Fibroblast of mammary gland (primary cell): Measurements from ENCODE around the gene TSSK2.

ENCODE experiments used
- DNase-seq: peaks from one replicate; pipeline ENCODE4 v3.0.0-alpha.2; 2010; ENCODE audit warnings: low read depth
- H3K4me3 ChIP-seq: 2 replicates; pipeline ENCODE4 v1.5.1; 2011; ENCODE audit warnings: low read depth, mild to moderate bottlenecking, low read length, moderate library complexity; ENCODE audit not compliant: control insufficient read depth
- TF ChIP-seq, protein P1 (sequence below): conservative IDR thresholded peaks from 2 replicates; pipeline ENCODE4 v1.5.1; 2011; ENCODE audit warnings: low read depth, low read length, inconsistent platforms; ENCODE audit not compliant: control insufficient read depth, insufficient read depth

The TSSK2 gene

DNA sequence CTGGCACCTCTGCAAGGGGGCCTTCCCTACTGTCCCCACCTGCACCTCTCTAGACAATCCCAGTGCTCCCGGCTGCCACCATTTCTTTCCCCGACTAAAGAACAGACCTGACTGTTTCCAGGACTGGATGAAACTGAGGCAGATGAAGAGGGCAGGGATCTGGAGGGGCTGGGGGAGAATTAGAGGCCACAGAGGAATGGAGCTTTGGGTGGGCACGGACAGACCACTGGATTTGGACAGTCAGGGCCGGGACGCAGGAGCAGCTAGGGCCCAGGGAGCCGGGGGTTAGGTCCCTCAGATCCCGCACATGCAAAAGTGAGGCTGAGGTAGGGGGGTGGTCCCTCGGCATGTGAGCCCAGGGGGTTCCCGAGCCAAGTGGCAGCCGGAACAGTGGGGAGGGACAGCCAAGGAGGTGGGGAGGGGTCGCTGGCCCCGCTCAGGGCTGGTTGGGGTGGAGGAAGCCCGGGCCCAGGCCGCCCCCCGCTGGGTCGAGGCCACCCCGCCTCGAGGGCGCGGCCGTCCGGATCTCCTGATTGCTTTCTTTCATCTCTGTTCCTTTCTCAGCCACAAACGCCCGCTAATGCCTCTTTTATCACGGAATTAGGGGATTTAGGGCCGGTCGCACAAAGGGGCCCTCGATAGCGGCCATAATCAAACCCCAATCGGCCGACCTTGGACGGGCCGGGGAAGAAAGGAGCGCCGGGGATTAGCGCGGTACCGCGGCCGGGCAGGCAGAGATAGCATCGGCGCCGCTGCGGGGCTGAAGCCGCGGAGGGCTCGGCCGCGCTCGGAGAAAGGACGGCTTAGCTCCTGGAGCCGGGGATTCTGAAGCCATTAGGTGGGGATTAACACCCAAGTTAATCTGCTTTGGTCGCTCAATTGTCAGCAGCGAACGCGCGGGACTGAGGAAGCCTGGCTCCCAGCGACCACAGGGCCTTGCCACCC, 38.2 kb downstream of the TSSK2 start:
- TF ChIP-seq, protein P1, sequence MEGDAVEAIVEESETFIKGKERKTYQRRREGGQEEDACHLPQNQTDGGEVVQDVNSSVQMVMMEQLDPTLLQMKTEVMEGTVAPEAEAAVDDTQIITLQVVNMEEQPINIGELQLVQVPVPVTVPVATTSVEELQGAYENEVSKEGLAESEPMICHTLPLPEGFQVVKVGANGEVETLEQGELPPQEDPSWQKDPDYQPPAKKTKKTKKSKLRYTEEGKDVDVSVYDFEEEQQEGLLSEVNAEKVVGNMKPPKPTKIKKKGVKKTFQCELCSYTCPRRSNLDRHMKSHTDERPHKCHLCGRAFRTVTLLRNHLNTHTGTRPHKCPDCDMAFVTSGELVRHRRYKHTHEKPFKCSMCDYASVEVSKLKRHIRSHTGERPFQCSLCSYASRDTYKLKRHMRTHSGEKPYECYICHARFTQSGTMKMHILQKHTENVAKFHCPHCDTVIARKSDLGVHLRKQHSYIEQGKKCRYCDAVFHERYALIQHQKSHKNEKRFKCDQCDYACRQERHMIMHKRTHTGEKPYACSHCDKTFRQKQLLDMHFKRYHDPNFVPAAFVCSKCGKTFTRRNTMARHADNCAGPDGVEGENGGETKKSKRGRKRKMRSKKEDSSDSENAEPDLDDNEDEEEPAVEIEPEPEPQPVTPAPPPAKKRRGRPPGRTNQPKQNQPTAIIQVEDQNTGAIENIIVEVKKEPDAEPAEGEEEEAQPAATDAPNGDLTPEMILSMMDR = no peak
- peak overlapping the region; percentile 34 for H3K4me3 ChIP-seq
- DNase-seq = no peak

DNA sequence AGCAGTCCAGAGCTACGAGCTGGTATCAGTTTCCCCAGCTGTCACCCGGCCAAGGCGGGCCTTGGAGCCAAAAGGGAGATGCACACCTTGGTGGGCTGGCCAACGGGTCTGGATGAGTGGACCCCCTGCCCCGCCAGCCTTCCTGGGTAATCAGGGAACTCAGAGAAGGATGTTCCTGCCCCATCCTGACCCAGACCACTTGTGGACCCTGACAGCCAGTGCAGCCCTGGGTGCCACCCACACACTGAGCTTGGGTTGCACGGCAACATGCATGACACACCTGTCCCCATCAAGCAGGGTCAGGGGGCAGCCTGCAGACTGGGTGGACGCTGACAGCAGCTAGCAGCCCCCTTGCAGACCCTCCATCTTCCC, 38.8 kb downstream of the TSSK2 start:
- TF ChIP-seq, protein P1 = no peak
- peak overlapping the region; percentile 34 for H3K4me3 ChIP-seq
- no peak for DNase-seq

DNA sequence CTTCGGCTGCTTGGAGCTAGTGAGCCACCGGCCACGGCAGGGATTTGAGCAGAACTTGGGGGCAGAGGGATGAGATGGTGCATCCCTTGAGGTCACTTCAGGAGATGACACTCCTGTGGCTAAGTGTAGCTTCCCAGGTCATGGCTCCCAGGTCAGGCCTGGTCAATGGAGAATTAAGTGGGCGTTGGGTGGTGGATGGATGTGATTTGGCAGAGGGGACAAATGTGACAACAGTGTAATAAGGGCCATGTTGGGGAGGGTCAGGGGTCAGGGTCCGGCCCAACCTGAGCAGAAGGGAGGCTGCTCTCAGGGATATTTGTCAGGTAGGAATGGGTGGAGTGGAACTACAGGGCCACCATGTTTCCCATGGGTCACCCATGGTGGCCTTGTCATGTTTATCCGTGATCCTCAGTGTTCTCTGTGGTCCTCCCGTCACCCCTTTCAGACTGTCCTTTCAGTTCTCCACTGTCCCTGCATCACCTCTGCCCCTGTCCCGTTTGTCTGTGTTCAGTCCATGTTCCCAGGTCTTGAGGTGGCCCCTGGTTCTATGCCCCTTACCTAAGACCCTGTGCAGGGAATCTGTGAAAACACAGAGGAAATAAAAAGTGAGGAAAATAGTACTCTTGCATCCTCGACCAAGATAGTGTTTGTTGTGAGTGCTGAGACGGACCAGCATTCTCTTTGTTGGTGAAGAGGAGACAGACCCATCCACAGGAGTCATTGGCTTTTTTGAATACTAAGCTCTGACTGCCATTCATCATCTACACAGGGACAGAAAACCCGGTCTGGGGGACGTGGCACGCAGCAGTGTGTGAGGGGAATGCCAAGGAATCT, 41.3 kb downstream of the TSSK2 start:
- no peak for DNase-seq
- peak overlapping the region; percentile 90 for H3K4me3 ChIP-seq
- TF ChIP-seq, protein P1 = no peak

DNA sequence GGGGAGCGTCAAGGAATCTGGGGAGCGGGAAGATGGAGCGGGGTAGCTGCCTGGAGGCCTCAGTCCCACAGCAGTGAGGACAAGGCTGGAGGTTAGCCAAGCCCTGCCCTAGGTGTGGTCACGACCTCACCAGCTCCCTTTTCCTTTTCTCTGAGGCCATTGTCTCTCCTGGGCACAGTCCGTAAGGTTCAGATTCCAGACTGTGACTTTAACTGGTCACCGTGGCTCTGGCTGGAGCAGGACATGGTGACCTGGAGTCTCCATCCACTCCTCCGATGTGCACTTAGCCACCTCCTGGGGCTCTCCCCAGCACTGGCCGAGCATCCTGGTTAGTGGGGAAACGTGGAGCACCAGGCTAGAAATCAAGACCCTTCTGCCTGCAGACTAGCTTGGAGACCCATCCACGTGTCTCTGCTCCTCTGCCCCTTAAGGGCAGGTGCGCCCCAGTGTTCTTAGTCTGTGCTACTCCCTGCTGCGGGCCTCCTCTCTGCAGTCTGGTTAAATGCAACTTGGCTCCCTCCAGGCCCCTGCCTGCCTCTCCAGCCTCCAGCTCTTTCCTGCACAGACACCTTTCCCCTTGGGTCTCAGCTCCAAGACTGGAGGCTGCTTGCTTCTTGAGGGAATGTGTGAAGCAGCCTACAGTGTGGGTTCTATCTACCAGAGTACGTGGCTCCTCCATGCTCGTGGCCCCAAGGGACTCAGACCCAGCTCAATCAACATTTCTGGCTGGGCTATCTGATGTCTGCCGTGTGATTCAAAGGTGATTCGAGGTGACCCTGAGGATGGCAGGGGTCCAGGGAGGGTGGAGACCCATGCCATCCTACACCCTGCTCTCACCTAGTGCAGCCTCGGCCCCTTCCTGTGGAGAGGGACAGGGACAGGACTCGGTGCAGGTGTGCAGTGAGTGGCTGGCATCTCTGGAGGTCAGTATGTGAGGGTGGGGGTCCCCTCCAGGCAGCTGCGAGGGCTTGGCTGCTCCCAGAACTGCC, 42.2 kb downstream of the TSSK2 start:
- H3K4me3 ChIP-seq = peak overlapping the region; percentile 90
- peak; percentile 25 for DNase-seq
- TF ChIP-seq, protein P1 = no peak

DNA sequence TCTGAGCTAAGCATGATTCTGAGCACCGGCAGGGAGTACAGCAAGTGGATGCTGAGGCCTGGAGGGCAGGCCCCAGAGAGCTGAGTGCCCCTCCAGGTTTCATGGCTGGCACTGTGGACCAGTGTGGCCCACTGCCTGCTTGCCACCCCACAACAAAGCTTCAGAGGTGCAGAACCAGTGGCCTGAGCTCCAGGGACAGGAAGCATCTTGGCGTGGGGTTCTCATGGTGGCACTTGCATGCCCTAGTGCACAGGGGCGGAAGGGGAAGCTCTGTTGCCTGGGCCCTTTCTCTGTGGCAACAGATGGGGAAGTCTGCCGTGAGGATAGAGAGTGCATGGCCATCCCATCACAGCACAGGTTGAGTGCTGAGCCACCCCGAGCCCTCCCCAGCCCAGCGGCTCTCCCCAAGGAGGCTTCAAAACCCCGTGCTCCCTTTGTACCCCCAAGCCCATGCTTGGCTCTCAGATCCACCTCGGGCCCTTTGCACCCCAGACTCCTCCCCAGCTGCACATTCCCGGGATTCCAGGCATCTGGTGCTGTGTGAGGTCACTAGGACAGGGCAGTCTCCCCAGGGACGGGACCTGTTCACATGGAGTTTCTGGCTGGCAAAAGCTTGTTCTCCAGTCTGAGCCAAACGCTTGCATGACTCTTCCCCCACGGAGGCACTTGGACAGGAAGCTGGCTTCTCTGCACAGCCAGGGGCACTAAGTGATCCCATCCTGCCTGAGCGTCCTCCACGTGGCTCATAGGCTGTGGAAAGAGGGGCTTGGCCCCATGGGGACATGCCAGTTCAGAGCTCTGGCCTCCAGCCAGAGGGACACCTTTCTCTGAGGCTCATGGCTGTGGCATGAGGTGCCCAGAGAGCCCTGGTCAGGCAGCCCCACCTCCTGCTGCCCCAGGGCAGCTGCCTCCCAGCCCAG, 43.3 kb downstream of the TSSK2 start:
- DNase-seq = peak; percentile 92
- TF ChIP-seq, protein P1 = no peak
- no peak overlapping the region for H3K4me3 ChIP-seq
